Non-pigmented ciliary epithelial cell (primary cell): Measurements from ENCODE around the gene PRKAG2.

Source experiments
- DNase-seq: peaks from one replicate; pipeline ENCODE4 v3.0.0-alpha.2; 2010; ENCODE audit warnings: low read depth

Gene PRKAG2

DNA sequence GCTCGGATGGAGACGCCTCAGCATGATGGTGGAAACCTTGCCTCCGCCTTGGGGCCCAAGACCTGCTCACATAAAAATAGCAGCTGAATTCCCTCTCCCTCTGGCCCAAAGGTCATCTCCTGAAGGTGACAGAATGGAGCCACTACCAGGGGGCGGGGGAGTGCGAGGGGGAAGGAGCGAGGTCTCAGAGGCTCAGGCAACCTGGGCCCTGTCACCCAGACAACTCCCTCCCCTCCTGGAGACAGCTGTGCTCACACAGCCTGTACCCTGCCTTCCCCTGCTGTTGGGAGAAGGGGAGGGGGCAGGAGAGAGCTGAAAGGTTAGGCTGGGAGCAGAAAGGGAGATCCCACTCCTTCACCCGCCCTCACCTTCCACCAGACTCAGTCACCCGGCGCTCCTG lies 184.2 kb downstream of the PRKAG2 start:
- DNase-seq = no peak

DNA sequence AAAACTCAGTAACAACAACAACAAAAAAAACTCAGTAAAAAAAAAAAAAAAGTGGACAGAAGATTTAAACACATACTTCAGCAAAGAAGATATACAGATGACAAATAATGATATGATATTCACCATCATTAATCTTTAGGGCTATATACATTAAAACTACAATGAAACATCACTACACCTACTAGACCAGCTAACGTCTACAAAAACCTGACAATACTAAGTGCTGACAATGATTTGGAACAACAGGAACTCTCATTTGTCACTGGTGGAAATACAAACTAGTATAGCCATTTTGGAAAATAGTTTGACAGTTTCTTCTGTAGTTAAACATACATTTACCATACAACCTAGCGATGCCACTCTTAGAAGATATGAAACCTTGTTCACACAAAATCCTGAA lies 185.5 kb downstream of the PRKAG2 start:
- no peak for DNase-seq

DNA sequence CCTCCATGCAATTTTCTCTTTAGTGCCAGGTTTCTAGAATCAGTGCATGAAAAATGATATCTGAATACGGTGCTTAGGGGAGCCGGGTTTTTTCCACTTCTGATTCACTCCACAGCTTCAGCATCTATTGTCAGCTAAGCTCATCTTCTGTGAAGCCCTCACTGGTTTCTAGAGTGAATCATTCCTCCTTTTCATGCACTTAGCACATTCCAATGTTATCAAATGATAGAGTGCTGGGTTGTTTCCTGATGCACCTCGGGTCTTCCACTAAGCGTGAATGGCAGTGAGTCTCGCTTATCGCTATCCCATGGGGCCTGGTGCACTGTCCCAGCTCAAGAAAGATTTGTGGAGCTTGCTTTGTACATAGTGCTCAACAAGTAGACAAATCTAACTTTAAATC lies 186.3 kb downstream of the PRKAG2 start:
- peak; percentile 47 for DNase-seq

DNA sequence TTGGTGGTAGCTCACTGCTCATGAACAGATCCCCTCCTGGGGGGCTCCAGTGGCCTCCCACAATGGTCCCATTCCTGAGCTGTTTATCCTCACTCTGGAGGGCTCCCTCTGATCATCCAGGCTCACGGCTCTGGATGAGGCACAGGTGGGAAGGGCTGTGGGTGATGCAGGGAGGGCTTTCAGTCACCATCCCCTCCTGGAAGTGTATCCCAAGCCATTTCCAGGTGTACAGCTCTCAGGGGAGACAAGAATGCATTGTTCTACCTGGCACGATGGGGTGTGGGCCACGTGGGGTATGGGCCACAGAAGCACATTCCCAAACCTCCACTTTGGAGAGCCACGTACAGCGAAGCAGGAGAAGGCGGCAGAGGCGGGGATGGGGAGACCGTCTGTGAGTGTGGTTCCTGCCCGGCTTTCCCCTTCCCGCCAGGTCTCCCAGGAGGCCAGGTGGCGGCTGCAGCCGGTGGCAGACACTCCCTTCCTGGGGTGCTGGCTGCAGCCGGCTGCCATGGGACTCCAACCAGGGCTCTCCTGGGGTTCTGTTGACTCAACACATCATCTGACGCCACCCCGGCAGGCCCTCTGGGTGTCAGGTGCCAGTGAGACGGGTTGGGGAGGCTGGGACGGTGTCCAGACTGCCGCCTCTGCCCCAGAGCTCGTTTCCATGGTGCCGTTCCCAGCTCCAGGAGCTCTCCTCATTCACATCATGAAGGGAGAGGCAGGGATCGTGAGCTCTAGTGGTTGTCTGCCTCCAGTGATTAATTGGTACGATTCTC lies 187.5 kb downstream of the PRKAG2 start:
- DNase-seq = no peak

DNA sequence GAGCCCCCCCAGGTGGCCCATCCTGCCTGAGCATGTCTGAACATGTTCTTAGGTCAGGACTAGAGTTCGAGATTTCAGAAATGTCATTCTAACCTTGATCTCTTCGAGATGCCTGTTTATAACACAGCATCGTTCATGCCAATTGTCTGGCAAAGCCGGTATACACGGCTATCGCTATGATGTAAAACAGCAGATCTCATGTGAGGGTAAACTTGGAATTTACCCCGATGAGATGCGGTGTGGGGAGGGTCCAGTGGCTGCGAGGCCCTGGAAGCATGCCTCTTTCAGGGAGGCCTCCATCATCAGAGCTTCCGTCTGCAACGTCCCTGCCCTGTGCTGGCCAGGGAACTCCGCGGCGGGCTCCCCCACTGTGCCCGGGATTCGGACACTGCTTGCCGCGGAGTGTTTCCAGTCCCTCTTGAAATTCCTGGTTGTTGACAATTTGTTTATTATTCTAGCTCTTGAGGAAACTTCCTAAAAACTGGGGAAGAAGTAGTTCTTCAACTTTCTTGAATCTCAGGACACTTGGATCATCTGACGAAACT lies 188.6 kb downstream of the PRKAG2 start:
- no peak for DNase-seq

DNA sequence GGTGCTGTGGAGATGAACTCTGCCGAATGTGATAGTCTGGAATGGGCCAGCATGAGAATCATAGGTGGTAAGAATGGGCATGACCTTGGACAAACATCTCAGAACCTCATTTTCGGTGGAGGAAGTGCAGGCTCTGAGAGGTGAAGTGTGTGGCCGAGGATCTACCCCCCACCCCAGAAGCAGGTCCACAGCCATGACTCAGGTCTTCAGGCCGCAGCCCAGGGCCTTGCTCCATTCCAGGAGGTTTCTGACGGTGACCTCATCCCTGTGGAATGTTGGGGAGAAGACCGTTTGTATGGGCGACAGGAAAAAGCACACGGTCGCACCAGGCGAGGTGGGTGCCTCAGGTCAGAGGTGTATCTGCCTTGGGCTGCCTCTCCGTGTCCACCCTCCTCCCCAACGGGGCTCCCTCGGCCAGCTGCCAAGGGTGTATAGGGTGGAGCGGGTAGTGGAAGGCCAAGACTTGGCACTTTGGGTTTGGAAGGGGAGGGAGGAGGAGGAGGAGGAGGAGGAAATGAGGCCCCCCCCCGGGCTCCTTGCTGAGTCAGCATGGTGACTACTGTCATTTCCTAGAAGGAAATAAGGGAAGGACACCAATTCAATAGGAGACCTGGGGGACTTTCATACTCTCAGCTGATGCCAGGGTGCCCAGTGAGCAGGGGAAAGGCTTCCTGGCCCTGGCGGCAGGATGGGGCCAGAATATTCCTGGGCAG lies 189.2 kb downstream of the PRKAG2 start:
- DNase-seq = peak; percentile 89

DNA sequence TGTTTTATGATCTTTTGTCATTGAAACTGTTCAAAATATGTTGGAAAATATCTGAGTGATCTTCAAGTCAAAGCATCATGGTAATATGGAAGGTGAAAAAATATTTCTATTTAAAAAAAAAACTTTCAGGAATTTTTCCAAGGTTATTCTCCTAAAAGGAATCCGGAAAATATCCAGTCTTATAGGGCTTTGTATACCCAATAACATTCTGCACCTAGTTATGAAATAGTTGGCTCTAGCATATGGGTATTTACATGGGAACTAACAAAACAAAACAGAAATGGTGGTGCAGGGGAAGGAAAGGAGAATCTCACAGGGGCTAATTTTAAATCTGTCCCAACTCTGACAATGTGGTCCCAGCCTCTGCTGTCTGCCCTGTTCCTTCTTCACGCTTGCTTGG lies 190.1 kb downstream of the PRKAG2 start:
- DNase-seq = no peak

DNA sequence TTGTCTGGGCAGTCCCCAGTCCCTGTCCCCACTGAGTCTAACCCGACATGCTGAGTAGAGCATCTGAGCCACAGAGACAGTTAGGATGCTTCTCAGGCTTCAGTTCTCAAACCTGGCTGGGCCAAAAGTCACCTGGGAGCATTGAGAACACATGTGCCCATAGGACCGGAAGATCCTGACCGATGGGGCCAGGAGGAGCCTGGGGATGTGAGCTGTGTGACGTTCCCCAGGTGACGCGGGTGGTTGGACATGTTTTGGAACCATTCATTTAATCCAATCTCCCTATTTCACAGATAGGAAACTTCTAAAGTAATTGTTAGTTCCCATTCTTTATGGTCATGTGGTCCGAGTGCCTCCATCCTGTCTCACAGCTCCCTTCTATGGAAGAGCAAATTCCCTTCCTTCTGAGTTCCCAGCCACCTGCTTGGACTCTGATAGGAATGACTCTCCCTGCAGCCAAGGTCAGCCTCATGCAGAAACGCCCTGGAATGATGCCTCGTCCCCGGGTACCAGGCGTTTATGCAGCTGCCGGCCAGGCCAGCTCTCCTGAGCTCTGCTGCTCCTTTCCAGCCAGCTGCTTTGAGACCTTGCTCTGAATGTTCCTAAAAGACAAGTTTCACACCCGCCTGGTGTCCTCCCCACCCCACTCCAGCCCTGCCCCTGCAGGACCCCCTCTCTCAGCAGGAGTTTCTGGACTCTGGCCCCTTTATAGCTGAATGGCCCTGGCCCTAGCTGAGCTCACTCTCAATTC lies 190.7 kb downstream of the PRKAG2 start:
- DNase-seq = no peak

DNA sequence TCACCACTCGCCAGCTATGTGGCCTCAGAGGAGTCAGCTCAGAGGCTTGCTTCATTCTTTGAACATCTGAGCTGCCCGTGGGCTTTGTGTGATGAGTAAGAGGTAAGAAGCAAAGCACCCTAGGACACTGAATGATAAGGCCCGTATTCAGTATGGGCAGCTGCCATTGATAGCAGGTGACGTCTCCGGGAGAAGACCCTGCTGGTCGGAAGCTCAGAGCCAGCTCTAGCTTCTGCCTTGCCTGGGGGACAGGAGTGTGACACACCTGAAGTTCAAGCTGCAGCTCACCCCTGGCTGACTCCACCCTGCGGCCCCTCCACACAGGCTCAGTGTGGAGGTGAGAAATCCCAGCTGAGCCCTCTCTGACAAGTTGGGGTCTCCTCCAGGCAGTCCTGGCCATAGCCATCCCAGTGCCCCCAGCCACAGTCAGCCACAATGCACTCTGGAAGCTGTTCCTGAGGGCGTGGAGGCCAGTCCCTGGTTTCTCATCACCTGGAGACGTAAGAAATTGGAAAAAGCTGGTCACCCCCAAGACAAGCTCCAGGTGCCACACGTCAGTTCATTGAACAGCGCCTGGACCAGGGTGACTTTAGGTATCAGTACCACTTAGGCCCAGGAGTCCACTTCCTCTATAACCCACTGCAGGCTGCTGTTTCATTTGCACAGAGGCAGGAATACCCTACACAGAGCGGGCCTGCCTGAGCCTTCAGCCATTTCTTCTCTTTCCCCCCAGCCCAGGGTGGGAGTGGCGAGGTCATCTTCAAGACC lies 192.3 kb downstream of the PRKAG2 start:
- no peak for DNase-seq

DNA sequence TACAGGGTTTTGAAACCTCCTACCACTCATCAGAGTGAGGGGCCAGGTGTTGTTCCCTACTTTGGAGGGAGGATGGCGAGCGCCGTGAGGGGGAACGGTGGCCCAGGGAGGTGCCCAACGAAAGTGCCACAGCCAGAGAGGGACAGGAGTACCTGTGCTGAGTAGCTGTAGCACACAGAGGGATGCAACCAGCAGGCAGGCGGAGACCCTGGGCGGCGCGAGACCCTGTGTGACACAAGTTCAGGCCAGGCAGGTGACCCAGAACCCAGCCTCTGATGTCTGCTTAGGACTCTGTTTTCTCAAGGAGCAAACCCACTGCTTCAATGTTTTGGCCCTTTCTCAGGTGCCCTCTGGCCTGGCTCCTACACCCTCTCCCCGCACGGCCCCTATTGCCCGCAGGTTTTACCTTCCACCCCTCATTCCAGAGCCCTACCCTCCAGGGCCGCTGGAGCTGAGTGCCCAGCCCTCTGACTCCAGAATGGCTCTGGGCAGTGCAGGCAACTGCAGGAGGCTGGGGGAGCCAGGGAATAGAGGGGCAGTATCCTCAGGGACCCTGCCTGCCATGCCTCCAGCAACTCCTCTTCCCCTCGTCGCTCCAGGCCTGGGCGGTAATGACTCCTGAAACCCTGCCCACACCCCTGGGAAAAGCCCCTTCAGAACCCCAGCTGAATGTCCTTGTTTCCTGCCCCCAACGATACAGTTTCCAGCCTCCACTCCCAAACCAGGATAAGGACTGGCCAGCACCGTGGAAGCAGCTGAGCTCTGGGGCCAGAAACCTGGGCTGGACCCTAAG lies 193.1 kb downstream of the PRKAG2 start:
- DNase-seq = no peak

DNA sequence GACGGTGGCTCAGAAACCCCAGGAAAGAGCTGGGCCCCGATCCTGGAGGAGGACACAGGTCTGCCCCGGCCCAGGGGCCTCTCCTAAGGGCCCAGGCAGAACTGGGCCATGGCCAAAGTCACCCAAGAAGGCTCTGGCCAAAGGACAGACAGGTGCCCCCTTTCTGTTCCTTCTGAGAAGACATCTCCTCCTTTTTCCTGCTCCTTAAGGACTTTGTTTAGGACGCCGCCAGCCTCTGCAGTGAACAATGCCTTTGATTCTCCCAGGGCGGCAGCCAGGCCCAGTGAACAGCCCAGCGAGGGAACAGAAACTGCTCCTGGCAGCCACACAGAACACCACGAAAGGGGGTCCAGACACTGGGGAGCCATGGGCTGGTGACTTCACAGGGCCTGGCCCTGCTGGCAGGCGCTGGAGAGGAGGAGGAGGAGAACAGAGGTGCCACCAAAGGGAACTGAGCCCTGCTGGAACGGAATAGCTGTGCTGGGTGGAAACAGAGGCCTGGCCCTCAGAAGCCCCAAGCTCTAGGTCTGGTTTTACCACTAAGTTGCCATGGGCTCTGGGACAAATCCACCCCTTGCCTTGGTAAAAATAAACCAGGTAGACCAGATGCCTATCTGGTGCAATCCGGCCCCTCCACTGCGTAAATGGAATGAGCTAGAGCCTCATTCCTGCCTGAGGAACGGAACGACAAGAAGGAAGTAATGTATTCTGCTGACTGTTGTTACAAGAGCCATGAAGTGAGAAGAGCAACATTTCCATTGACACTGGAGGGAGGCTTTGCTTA lies 193.9 kb downstream of the PRKAG2 start:
- DNase-seq = no peak

DNA sequence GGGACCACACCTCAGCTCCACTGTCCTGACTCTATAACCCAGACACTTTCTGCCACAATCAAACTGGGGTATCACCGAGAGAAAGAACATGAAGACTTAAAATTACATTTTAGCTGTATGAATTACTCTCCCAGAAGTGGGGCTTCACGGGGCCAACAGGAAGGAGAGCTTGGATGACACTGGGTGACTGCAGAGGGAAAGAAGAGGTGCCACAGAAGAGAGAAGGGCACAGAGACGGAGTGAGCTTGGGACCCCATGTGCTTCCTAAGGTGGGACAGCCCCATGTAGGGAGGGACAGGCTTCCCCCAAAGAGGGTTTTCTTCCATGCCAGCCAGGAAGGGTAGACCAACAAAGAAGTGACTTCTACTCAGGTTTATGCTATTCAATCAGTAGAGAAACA lies 195.2 kb downstream of the PRKAG2 start:
- DNase-seq = no peak

DNA sequence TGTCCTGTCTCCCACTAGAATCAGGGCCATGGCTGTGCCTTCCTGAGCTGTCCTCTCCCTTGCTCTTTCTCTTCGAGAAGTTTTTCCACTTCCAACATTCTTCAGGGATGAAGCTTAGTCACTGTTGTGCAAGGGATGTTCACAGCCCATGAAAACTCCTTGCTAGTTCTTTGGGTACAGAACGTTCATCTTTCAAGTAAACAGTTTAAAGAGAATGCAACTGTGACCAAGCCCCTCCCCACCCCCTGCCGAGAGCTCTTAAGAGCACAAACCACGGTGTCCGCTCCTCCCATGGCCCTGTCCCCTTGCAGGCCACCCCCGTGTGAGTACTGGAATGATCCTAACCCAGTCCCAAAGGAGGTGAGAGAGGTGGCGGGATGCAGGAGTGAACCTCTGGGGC lies 196.1 kb downstream of the PRKAG2 start:
- DNase-seq = no peak

DNA sequence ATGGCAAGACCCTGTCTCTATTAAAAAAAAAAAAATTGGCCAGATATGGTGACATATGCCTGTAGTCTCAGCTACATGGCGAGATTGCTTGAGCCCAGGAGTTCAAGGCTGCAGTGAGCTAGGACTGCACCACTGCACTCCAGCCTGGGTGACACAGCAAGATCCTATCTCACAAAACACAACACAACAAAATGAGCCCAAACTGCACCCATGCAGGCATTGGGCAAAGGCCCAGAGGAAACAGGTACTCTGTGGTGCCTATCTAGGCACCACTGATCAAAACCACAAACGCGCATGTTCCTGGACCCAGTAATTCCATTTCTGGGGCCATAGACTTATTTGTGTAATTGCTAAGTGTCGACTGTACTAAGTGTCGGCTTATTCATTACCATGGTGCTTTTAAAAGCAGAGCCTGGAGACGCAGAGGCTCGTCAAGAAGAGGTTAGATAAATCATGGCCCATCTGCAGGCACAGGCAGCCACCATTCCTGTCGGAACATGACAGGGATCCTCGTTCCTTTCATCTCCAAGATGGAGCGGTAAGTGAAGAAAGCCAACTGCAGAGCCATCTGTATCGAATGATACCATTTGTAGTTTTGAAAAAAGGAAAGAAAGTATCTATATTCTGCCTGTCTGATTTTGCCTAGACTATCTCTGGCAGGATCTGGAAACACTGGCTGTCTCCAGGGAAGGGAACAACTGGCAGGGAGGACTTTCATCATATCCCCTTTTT lies 196.9 kb downstream of the PRKAG2 start:
- no peak for DNase-seq

DNA sequence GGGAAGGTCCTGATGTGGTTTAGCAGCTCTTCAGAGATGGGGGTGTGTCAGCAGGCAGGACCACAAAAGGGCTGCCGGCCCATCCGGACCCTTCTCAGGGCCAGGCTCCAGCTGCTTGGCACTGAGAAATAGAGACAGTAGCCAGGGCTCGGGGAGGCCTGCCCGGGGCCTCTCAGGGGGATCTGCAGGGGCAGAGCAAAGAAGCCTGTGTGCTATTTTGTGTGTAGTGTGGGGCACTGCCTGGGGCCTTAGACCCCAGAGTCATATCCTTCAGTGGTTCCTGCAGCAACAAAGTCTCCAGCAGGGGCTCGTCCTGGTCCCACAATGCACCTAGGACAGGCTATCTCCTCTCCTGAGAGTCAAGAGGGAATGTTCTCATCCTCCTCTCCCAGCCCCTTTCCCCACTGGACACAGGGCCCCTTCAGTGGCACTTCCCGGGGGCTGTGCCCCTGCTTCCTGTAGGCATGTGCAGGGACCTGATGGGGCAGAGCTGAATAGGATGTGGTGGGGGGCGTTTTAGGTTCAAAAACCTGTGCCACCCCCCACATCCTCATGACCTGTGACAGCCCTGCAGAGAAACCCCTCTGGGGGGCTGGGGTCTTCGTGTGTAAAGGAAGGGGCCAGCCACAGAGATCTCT lies 197.7 kb downstream of the PRKAG2 start:
- DNase-seq = no peak

DNA sequence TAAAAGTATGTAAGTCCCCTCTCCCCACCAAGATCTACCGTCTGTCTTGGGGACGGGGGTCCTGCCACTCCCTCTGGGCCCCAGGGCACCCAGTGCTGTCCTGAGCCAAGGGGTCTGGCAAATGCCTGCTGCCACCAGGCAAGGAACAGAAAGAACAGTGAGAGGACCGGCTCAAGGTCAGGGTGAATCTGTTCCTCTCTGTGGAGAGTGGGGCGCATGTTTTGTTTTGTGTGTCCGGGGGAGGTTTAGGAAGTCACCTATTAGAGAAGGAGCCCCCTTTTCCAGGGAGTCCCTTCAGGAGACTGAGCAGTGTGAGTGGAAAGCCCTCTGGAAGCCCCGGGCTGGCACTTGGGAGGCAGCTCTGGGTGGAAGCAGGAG lies 198.7 kb downstream of the PRKAG2 start:
- no peak for DNase-seq

DNA sequence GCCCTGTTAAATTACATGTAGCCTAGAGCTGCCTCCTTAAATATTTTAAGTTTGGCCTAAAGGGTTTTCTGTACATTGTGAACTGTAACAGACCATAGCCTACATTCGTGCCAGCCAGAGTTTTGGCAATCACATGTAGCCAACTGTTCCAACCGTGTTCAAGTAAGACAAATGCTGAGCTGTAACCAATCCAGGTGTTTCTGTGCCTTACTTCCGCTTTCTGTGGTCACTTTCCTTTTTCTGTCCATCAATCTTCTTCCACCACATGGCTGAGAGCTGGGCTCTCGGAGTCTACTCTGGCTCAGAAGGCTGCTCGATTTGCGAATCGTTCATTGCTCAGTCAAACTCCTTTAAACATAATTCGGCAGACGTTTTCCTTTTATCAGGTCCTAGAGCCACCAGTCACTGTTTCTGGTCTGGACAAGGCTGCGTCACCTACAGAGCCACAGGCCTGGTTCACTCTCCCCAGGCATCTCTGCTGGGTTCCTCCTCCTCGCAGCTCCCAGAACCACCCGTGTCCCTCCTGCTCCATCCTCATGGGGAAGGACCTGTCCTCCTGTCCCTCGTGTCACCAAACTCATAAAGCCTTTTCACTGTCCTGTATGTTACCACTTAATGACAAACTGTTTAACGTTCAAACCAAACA lies 199.2 kb downstream of the PRKAG2 start:
- no peak for DNase-seq

DNA sequence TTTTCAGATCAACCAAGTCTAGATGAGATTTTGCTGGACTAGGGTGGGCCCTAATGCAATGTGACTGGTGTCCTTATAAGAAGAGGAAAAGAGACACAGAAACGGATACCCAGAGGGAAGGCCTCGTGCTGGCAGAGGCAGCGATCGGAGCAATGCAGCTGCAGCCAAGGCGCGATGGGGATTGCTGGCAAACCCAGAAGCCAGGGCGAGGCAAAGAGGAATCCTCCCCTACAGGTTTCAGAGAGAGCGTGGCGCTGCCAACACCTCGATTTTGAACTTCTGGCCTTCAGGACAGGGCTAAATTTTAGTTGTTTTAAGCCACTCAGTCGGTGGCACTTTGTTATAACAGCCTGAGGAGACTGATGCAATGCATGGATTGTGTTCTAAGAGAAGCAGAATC lies 200.2 kb downstream of the PRKAG2 start:
- no peak for DNase-seq
